ENCODE measurements around the gene GCK.

DNA sequence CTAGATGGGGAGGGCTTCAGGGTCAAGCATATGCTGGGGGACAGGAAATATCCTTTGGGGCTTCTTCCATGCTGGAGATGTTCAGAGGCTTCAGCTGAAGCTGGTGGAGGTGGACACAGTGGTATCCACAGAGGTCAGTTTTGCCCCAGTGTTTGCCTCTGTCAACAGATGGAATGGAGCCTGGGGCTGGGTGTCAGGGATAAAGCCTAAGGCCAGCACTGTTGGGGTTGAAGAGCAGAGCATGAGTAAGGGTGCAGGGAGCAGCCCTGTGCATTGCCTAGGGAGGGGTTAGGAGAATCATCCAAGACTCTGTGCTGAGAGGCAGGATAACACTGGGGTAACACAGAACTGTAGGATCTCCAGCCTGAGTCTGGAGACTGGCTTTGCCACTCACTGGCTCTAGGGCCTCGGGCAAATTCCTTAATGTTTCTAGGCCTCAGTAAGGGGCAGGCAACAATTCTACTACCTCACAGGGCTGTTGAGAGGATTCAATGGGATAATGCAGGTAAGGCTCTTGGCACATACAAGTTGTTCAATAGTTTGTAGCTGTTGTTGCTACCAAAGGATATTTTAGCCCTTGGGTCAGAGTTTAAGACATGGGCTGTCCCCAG is 26.3 kb downstream of the GCK start:
- TF ChIP-seq POLR2A (IDR thresholded peaks at IDR 0.05; ENCODE audit: low read depth, low read length) (no peak), CTCF (IDR thresholded peaks at IDR 0.05; ENCODE audit: extremely low read depth in 1 of 2, insufficient read depth in 1 of 2, low read depth in 1 of 2, low read length in 2 of 2) (no peak), EZH2 (IDR thresholded peaks at IDR 0.05; ENCODE audit: borderline replicate concordance, low read depth, low read length, severe bottlenecking) (no peak), POLR2AphosphoS5 (IDR thresholded peaks at IDR 0.05; ENCODE audit: insufficient read depth, low read depth, low read length) (no peak), GATA2 (IDR thresholded peaks at IDR 0.05; ENCODE audit: insufficient read depth, insufficient read length, low read depth, low read length) (no peak), FOS (IDR thresholded peaks at IDR 0.05; ENCODE audit: borderline replicate concordance, insufficient read depth, low read length) (no peak), JUN (IDR thresholded peaks at IDR 0.05; ENCODE audit: borderline replicate concordance, insufficient read depth, insufficient read length, low read depth) (no peak), MYC (IDR thresholded peaks at IDR 0.05; ENCODE audit: low read depth, low read length) (no peak)
